Uterus (tissue), 2 donors: Measurements from ENCODE around the gene SUSD3.

ENCODE experiments used
- POLR2A ChIP-seq, 2 donors: fragments of 450-650 bp; IDR thresholded peaks; one replicate each; pipeline ENCODE4 v1.6.1; 2016; ENCODE audit warnings: antibody characterized with exemption in 2 of 2, mild to moderate bottlenecking in 1 of 2, moderate library complexity in 1 of 2
- TF ChIP-seq, protein P1 (sequence below), 4 experiments: fragments of 200-600 bp in 2 of 4; fragments of 450-650 bp in 2 of 4; sonication (generic) in 2 of 4; IDR thresholded peaks; one replicate each; pipeline ENCODE4 v1.5.1; 2016 to 2019; ENCODE audit warnings: antibody characterized with exemption in 4 of 4, mild to moderate bottlenecking in 2 of 4, moderate library complexity in 1 of 4

DNA sequence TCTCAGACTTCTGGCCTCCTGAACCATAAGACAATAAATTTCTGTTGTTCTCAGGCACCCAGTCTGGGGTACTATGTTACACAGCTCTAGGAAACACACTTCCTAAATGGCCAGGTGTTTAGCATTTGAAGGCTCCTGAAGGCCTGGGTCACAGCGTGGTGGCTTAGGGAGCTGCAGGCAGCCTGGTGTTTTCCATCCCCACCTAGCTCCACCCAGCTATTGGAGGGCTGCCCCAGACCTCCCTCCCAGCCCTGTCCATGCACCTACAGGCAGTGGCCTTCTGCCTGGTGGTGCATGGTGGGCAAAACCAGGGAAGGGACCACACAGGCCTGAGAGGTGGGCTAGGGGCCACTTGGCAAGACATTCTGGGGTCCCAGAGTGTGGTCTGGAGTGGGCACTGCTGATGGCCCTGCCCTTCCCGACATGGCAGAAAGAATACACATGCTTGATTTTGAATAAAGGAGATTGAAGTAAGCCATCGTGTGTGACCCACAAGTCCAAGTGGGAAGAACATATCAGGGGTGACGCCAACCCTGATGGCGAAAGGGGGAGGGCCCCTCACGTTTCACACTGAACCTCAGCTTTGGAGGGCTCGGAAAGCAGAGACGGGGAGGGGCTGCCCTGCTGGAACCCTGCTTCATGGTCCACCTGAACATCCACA lies 1.3 kb upstream of the SUSD3 start:
- TF ChIP-seq, protein P1, sequence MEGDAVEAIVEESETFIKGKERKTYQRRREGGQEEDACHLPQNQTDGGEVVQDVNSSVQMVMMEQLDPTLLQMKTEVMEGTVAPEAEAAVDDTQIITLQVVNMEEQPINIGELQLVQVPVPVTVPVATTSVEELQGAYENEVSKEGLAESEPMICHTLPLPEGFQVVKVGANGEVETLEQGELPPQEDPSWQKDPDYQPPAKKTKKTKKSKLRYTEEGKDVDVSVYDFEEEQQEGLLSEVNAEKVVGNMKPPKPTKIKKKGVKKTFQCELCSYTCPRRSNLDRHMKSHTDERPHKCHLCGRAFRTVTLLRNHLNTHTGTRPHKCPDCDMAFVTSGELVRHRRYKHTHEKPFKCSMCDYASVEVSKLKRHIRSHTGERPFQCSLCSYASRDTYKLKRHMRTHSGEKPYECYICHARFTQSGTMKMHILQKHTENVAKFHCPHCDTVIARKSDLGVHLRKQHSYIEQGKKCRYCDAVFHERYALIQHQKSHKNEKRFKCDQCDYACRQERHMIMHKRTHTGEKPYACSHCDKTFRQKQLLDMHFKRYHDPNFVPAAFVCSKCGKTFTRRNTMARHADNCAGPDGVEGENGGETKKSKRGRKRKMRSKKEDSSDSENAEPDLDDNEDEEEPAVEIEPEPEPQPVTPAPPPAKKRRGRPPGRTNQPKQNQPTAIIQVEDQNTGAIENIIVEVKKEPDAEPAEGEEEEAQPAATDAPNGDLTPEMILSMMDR (IDR thresholded peaks at IDR 0.05): peak in 1 of 4 experiments; percentile 7
- TF ChIP-seq POLR2A (IDR thresholded peaks at IDR 0.05): no peak
